Spleen (tissue), 7 donors: ENCODE results near the gene ITGA1.

Experiments used
- CTCF ChIP-seq, 11 experiments: fragments of 200-600 bp in 7 of 11; fragments of 450-650 bp in 4 of 11; sonication (generic) in 4 of 11; IDR thresholded peaks in 8 of 11; conservative IDR thresholded peaks in 3 of 11; 1 replicate in 7 of 11; 2 replicates in 4 of 11; pipeline versions ENCODE4 v1.4.0 to v1.8.0; 2016 to 2021; ENCODE audit warnings: antibody characterized with exemption in 11 of 11, inconsistent platforms in 4 of 11, mild to moderate bottlenecking in 1 of 11
- POLR2A ChIP-seq, 3 donors: fragments of 450-650 bp; IDR thresholded peaks; one replicate each; pipeline ENCODE4 v1.5.1; 2017; ENCODE audit warnings: antibody characterized with exemption in 3 of 3, mild to moderate bottlenecking in 1 of 3
- donor health status: DM: no; HTN: no; CAD: no; lungs with moderate emphysema.
- donor health status: DM: no; HTN: no; CAD: no.
- donor health status: DM: no; HTN: no; CAD: no.

GRCh38 chr5:52788505-52788821 lies 747 bp downstream of the ITGA1 start:
- no peak for TF ChIP-seq CTCF (IDR thresholded peaks at IDR 0.05 in 8 of 11, conservative IDR thresholded peaks at IDR 0.05 in 3 of 11)
- no peak for TF ChIP-seq POLR2A (IDR thresholded peaks at IDR 0.05)
